ENCODE measurements around the gene HAP1.
"Not testable (repeated sequence)": the region's sequence is repeated elsewhere in the genome, so short reads cannot be mapped to it uniquely, and the experiment has no call there.

The HAP1 gene

DNA sequence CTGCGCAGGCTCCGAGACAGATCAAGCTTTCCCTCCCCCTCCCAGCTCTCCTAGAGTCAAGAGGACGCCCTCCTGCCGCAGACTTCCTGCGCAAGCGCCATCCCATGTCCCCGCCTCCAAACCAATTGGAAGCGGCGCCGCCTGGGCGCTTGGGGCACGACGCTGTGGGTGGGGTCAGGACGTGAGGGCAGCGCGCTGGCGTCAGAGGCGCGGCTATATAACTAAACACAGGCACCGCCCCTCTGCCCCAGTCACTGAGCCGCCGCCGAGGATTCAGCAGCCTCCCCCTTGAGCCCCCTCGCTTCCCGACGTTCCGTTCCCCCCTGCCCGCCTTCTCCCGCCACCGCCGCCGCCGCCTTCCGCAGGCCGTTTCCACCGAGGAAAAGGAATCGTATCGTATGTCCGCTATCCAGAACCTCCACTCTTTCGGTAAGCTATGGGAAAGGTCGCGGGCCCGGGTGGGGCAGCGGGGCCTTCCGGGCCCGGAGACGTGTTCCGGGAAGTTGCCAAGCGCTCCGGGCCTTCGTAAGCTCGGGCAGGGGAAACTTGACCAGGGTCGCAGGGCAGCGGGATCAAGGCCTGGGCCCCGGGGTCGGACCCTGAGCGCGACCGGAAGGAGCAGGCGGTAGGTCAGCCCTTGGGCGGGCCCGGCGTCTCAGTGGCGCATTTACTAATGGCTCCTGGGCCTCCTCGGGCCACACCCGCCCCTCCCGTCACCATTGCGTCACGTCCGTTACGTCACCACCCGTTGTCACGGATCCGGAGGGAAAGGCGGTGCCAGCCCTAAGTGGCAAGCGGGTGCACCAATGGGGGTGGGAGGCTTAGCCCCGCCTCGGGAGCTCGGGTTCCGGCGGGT is 45.6 kb downstream of the HAP1 start, which contains the start of gene EIF1:
EIF1 (plus strand) TSS at position 245 of the 856 bp plus-strand sequence; CDS start at position 399, 154 bp downstream.
- Histone ChIP-seq H3K4me1 (ENCODE audit: insufficient read depth, low read length, severe bottlenecking) (peaks cover 18% of the 10 kb centered on the region), H3K79me2 (ENCODE audit: insufficient read depth, low read length) (no peaks in the 10 kb centered on the region), H3K36me3 (ENCODE audit: insufficient read depth, low read length) (peaks cover 46% of the 10 kb centered on the region), H3K27me3 (ENCODE audit: insufficient read depth, low read length) (no peaks in the 10 kb centered on the region), H2AFZ (ENCODE audit: low read length) (peak within 1 kb of the TSS; percentile 89; the same call in 1 of the 2 replicates), H3K27ac (ENCODE audit: low read depth, low read length, poor library complexity, severe bottlenecking) (peak within 1 kb of the TSS; percentile 86), H4K20me1 (ENCODE audit: insufficient read depth, low read length) (no peaks in the 10 kb centered on the region), H3K9ac (ENCODE audit: low read length) (peak within 1 kb of the TSS; percentile 96), H3K9me3 (ENCODE audit: low read length) (no peaks in the 10 kb centered on the region), H3K4me2 (ENCODE audit: low read length) (peak within 1 kb of the TSS; percentile 97), H3F3A (ENCODE audit: insufficient read depth, low read length) (peaks cover 18% of the 10 kb centered on the region; the same call in 1 of the 2 replicates), H3K4me3 (ENCODE audit: low read depth, low read length, poor library complexity, severe bottlenecking) (peak within 1 kb of the TSS; percentile 89), H3K9me2 (ENCODE audit: low read depth, low read length) (no peaks in the 10 kb centered on the region)
- no peak for TF ChIP-seq EZH2 (IDR thresholded peaks at IDR 0.05; ENCODE audit: borderline replicate concordance, low read length)
- TF ChIP-seq, protein P1, sequence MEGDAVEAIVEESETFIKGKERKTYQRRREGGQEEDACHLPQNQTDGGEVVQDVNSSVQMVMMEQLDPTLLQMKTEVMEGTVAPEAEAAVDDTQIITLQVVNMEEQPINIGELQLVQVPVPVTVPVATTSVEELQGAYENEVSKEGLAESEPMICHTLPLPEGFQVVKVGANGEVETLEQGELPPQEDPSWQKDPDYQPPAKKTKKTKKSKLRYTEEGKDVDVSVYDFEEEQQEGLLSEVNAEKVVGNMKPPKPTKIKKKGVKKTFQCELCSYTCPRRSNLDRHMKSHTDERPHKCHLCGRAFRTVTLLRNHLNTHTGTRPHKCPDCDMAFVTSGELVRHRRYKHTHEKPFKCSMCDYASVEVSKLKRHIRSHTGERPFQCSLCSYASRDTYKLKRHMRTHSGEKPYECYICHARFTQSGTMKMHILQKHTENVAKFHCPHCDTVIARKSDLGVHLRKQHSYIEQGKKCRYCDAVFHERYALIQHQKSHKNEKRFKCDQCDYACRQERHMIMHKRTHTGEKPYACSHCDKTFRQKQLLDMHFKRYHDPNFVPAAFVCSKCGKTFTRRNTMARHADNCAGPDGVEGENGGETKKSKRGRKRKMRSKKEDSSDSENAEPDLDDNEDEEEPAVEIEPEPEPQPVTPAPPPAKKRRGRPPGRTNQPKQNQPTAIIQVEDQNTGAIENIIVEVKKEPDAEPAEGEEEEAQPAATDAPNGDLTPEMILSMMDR (IDR thresholded peaks at IDR 0.05; ENCODE audit: low read length), result no peak

- H3K27ac ChIP-seq (ENCODE audit: low read depth, low read length, poor library complexity, severe bottlenecking), result no peak overlapping the region
- H3K4me2 ChIP-seq (ENCODE audit: low read length), result peak overlapping the region; percentile 88
These were observed 46.4 kb downstream of the HAP1 start for GRCh38 chr17:41687828-41688640.

GRCh38 chr17:41686281-41686680 is 48.2 kb downstream of the HAP1 start:
- H3K9me3 ChIP-seq (ENCODE audit: low read length), result no peaks in the 10 kb centered on the region
- H3K4me2 ChIP-seq (ENCODE audit: low read length), result no peak overlapping the region
- H3K27ac ChIP-seq (ENCODE audit: low read depth, low read length, poor library complexity, severe bottlenecking), result no peak overlapping the region
- H3K4me3 ChIP-seq (ENCODE audit: low read depth, low read length, poor library complexity, severe bottlenecking), result no peak overlapping the region
- TF ChIP-seq EZH2 (IDR thresholded peaks at IDR 0.05; ENCODE audit: borderline replicate concordance, low read length), result no peak
- TF ChIP-seq, protein P1 (IDR thresholded peaks at IDR 0.05; ENCODE audit: low read length), result no peak
- H3K79me2 ChIP-seq (ENCODE audit: insufficient read depth, low read length), result no peaks in the 10 kb centered on the region
- no peak overlapping the region for H3K9ac ChIP-seq (ENCODE audit: low read length)
- H2AFZ ChIP-seq (ENCODE audit: low read length), result no peak overlapping the region
- H3K9me2 ChIP-seq (ENCODE audit: low read depth, low read length), result no peaks in the 10 kb centered on the region
- peaks cover 3% of the 10 kb centered on the region; the same call in 1 of the 2 replicates for H3F3A ChIP-seq (ENCODE audit: insufficient read depth, low read length)
- peaks cover 18% of the 10 kb centered on the region for H3K4me1 ChIP-seq (ENCODE audit: insufficient read depth, low read length, severe bottlenecking)
- H3K27me3 ChIP-seq (ENCODE audit: insufficient read depth, low read length), result no peaks in the 10 kb centered on the region
- H4K20me1 ChIP-seq (ENCODE audit: insufficient read depth, low read length), result no peaks in the 10 kb centered on the region
- H3K36me3 ChIP-seq (ENCODE audit: insufficient read depth, low read length), result peaks cover 20% of the 10 kb centered on the region

More at GRCh38 chr17:41687828-41688640, 46.4 kb downstream of the HAP1 start:
- peak overlapping the region; percentile 89 for H3K4me3 ChIP-seq (ENCODE audit: low read depth, low read length, poor library complexity, severe bottlenecking)
- H3K9me2 ChIP-seq (ENCODE audit: low read depth, low read length), result no peaks in the 10 kb centered on the region
- H3K9me3 ChIP-seq (ENCODE audit: low read length), result no peaks in the 10 kb centered on the region
- H3K9ac ChIP-seq (ENCODE audit: low read length), result peak overlapping the region; percentile 77
- H3K4me1 ChIP-seq (ENCODE audit: insufficient read depth, low read length, severe bottlenecking), result peaks cover 18% of the 10 kb centered on the region
- no peaks in the 10 kb centered on the region for H3K27me3 ChIP-seq (ENCODE audit: insufficient read depth, low read length)
- H2AFZ ChIP-seq (ENCODE audit: low read length), result peak overlapping the region; percentile 89; the same call in 1 of the 2 replicates
- TF ChIP-seq, protein P1 (IDR thresholded peaks at IDR 0.05; ENCODE audit: low read length), result peak; percentile 70
- TF ChIP-seq EZH2 (IDR thresholded peaks at IDR 0.05; ENCODE audit: borderline replicate concordance, low read length), result no peak
- H3K36me3 ChIP-seq (ENCODE audit: insufficient read depth, low read length), result peaks cover 38% of the 10 kb centered on the region
- H3K79me2 ChIP-seq (ENCODE audit: insufficient read depth, low read length), result no peaks in the 10 kb centered on the region
- H3F3A ChIP-seq (ENCODE audit: insufficient read depth, low read length), result peaks cover 18% of the 10 kb centered on the region; the same call in 1 of the 2 replicates
- no peaks in the 10 kb centered on the region for H4K20me1 ChIP-seq (ENCODE audit: insufficient read depth, low read length)

GRCh38 chr17:41685753-41686152 is 48.7 kb downstream of the HAP1 start:
- H3F3A ChIP-seq (ENCODE audit: insufficient read depth, low read length); H3K79me2 ChIP-seq (ENCODE audit: insufficient read depth, low read length); H3K9me2 ChIP-seq (ENCODE audit: low read depth, low read length); H3K4me2 ChIP-seq (ENCODE audit: low read length); H2AFZ ChIP-seq (ENCODE audit: low read length); H3K4me3 ChIP-seq (ENCODE audit: low read depth, low read length, poor library complexity, severe bottlenecking); H3K27me3 ChIP-seq (ENCODE audit: insufficient read depth, low read length); H4K20me1 ChIP-seq (ENCODE audit: insufficient read depth, low read length); H3K9ac ChIP-seq (ENCODE audit: low read length); H3K27ac ChIP-seq (ENCODE audit: low read depth, low read length, poor library complexity, severe bottlenecking); H3K9me3 ChIP-seq (ENCODE audit: low read length): not testable (repeated sequence)
- peaks cover 18% of the 10 kb centered on the region for H3K4me1 ChIP-seq (ENCODE audit: insufficient read depth, low read length, severe bottlenecking)
- peaks cover 15% of the 10 kb centered on the region for H3K36me3 ChIP-seq (ENCODE audit: insufficient read depth, low read length)
